AG04450 (cell line): ENCODE data around the gene GYG2. TPM values are rescaled to one million over a fixed set of nuclear protein-coding genes. Genes with fewer than 3 reads are reported as not detected.

Source experiments
- CTCF ChIA-PET: fragments of 300-600, 350-600 bp; formaldehyde crosslinking; extraction: SDS; loops from one replicate; lab custom pipeline; 2022; ENCODE audit warnings: antibody characterized with exemption, inconsistent platforms; lab: Charles Lee
- POLR2A ChIA-PET: fragments of 350-600 bp; formaldehyde crosslinking; extraction: SDS; loops from one replicate; lab custom pipeline; 2021; ENCODE audit warnings: antibody characterized with exemption, inconsistent platforms; lab: Yijun Ruan, JAX
- DNase-seq: peaks from one replicate; pipeline ENCODE4 v3.0.0-alpha.2; 2011; ENCODE audit warnings: low read depth, low spot score
- H3K27ac ChIP-seq: one replicate; pipeline ENCODE4 v1.5.1; 2012; ENCODE audit warnings: low read depth, low read length, control low read depth
- H3K27me3 ChIP-seq: one replicate; pipeline ENCODE4 v1.6.0; 2012; ENCODE audit warnings: low read length; ENCODE audit not compliant: control insufficient read depth, insufficient read depth
- H3K4me3 ChIP-seq: 2 replicates; pipeline ENCODE4 v1.5.1; 2011; ENCODE audit warnings: mild to moderate bottlenecking, low read depth, low read length, control low read depth
- H3K9me3 ChIP-seq: 2 replicates; pipeline ENCODE4 v1.5.1; 2012; ENCODE audit warnings: low read length; ENCODE audit not compliant: control insufficient read depth, insufficient read depth
- CTCF ChIP-seq: IDR thresholded peaks from 2 replicates; pipeline ENCODE4 v1.5.1; 2011; ENCODE audit warnings: low read depth, low read length, control low read depth, inconsistent platforms
- polyA plus RNA-seq: library from polyadenylated mRNA; depleted of rRNA; stranded (reverse); fragments of >200 nt; gene quantifications from 2 replicates; pipeline ENCODE4 v1.2.3, GENCODE V29; 2011

The GYG2 gene
- polyA plus RNA-seq, 1 experiment, result 19.6 TPM

- CTCF ChIA-PET, result interaction anchor here (0.6 to 1.9 kb wide), 5 partner anchors 10 to 52 kb away, joined by 3 to 5 read pairs (median 4); no protein-coding TSS in a partner anchor
- peak; percentile 36 for TF ChIP-seq CTCF
- POLR2A ChIA-PET, result interaction anchor here (0.7 kb wide), 1 partner anchor 25 kb away, joined by 3 read pairs; no protein-coding TSS in a partner anchor
These were observed 9.2 kb upstream of the GYG2 start for GRCh38 chrX:2819345-2820135.

GRCh38 chrX:2820136-2820771, 8.5 kb upstream of the GYG2 start:
- POLR2A ChIA-PET, result no interaction called here
- DNase-seq, result no peak
- H3K4me3 ChIP-seq, result no peak overlapping the region
- TF ChIP-seq CTCF, result no peak
- H3K27me3 ChIP-seq, result no peaks in the 10 kb centered on the region
- H3K9me3 ChIP-seq, result no peaks in the 10 kb centered on the region
- H3K27ac ChIP-seq, result no peak overlapping the region
- CTCF ChIA-PET, result interaction anchor here (0.8 to 1.9 kb wide), 4 partner anchors 19 to 51 kb away, joined by 3 to 5 read pairs (median 4); no protein-coding TSS in a partner anchor

More at GRCh38 chrX:2819345-2820135, 9.2 kb upstream of the GYG2 start:
- Histone ChIP-seq H3K27me3 (no peaks in the 10 kb centered on the region), H3K4me3 (no peak overlapping the region), H3K27ac (no peak overlapping the region), H3K9me3 (no peaks in the 10 kb centered on the region)
- DNase-seq, result no peak

GRCh38 chrX:2823795-2824386, 4.8 kb upstream of the GYG2 start:
- H3K9me3 ChIP-seq, result no peaks in the 10 kb centered on the region
- H3K27ac ChIP-seq, result no peak overlapping the region
- no peak overlapping the region for H3K4me3 ChIP-seq
- DNase-seq, result no peak
- TF ChIP-seq CTCF, result no peak
- POLR2A ChIA-PET, result no interaction called here
- no peaks in the 10 kb centered on the region for H3K27me3 ChIP-seq
- CTCF ChIA-PET, result no interaction called here

- DNase-seq, result no peak
- Histone ChIP-seq H3K4me3 (no peak overlapping the region), H3K27me3 (no peaks in the 10 kb centered on the region), H3K9me3 (no peaks in the 10 kb centered on the region), H3K27ac (no peak overlapping the region)
- CTCF ChIA-PET, result no interaction called here
- no peak for TF ChIP-seq CTCF
- POLR2A ChIA-PET, result no interaction called here
These were observed 3.8 kb upstream of the GYG2 start for GRCh38 chrX:2824886-2825285.

- POLR2A ChIA-PET, result no interaction called here
- no peak for DNase-seq
- no peaks in the 10 kb centered on the region for H3K9me3 ChIP-seq
- CTCF ChIA-PET, result no interaction called here
- peak overlapping the region; percentile 56 for H3K4me3 ChIP-seq
- no peaks in the 10 kb centered on the region for H3K27me3 ChIP-seq
- no peak overlapping the region for H3K27ac ChIP-seq
- TF ChIP-seq CTCF, result no peak
These were observed 255 bp downstream of the GYG2 start for GRCh38 chrX:2828959-2829411.
